Hepatocyte (in vitro differentiated cells): ENCODE data around the gene IRX4. TPM values are rescaled to one million over a fixed set of nuclear protein-coding genes. Genes with fewer than 3 reads are reported as not detected.

ENCODE experiments used
- DNase-seq: peaks from one replicate; pipeline ENCODE4 v3.0.0-alpha.2; 2016; ENCODE audit warnings: low spot score
- H2AFZ ChIP-seq: fragments of 200-600 bp; sonication (generic); 2 replicates; pipeline ENCODE4 v1.6.0; 2016; ENCODE audit warnings: antibody characterized with exemption, mild to moderate bottlenecking
- H3K27ac ChIP-seq: fragments of 200-600 bp; sonication (generic); 2 replicates; pipeline ENCODE4 v1.5.1; 2016; ENCODE audit warnings: mild to moderate bottlenecking
- H3K27me3 ChIP-seq: fragments of 200-600 bp; sonication (generic); 2 replicates; pipeline ENCODE4 v1.6.1; 2016
- H3K36me3 ChIP-seq: fragments of 200-600 bp; sonication (generic); replicated peaks from 2 replicates; pipeline ENCODE4 v1.5.1; 2016; ENCODE audit warnings: low read depth; ENCODE audit not compliant: insufficient read depth
- H3K4me1 ChIP-seq: fragments of 200-600 bp; sonication (generic); 2 replicates; pipeline ENCODE4 v1.5.1; 2016; ENCODE audit warnings: mild to moderate bottlenecking, moderate library complexity; ENCODE audit not compliant: insufficient read depth
- H3K4me2 ChIP-seq: fragments of 200-600 bp; sonication (generic); 2 replicates; pipeline ENCODE4 v1.6.0; 2016
- H3K4me3 ChIP-seq: fragments of 200-600 bp; sonication (generic); 2 replicates; pipeline ENCODE4 v1.5.1; 2016; ENCODE audit warnings: mild to moderate bottlenecking
- H3K79me2 ChIP-seq: fragments of 200-600 bp; sonication (generic); 2 replicates; pipeline ENCODE4 v1.6.0; 2017; ENCODE audit warnings: mild to moderate bottlenecking
- H3K9me2 ChIP-seq: fragments of 200-600 bp; sonication (generic); replicated peaks from 2 replicates; pipeline ENCODE4 v1.6.0; 2017; ENCODE audit warnings: mild to moderate bottlenecking; ENCODE audit not compliant: insufficient read depth
- H3K9me3 ChIP-seq: fragments of 200-600 bp; sonication (generic); 2 replicates; pipeline ENCODE4 v1.5.1; 2016; ENCODE audit warnings: low read depth, mild to moderate bottlenecking
- H4K20me1 ChIP-seq: fragments of 200-600 bp; sonication (generic); 2 replicates; pipeline ENCODE4 v1.6.0; 2016; ENCODE audit warnings: mild to moderate bottlenecking; ENCODE audit not compliant: insufficient read depth, poor library complexity, severe bottlenecking
- CTCF ChIP-seq: fragments of 200-600 bp; sonication (generic); IDR thresholded peaks from 2 replicates; pipeline ENCODE4 v1.5.1; 2016; ENCODE audit warnings: antibody characterized with exemption, mild to moderate bottlenecking; ENCODE audit not compliant: poor library complexity
- EZH2 ChIP-seq: fragments of 200-600 bp; sonication (generic); IDR thresholded peaks from 2 replicates; pipeline ENCODE4 v1.6.1; 2016; ENCODE audit warnings: antibody characterized with exemption, mild to moderate bottlenecking, borderline replicate concordance
- EZH2phosphoT487 ChIP-seq: fragments of 200-600 bp; sonication (generic); IDR thresholded peaks from one replicate; pipeline ENCODE4 v1.6.1; 2018; ENCODE audit warnings: antibody characterized with exemption, mild to moderate bottlenecking, low read depth, moderate library complexity; ENCODE audit not compliant: unreplicated experiment, severe bottlenecking
- WGBS: methylation state at CpG from one replicate; pipeline ENCODE4 v1.1.6; 2016; ENCODE audit warnings: low lambda C conversion rate; ENCODE audit errors: missing lambda C conversion rate; 5-methylcytosine and 5-hydroxymethylcytosine counted together
- polyA plus RNA-seq: library from polyadenylated mRNA; unstranded; fragments of >200 nt; fragmentation: Nextera tagmentation; extraction: Ambion mirVana; gene quantifications from 2 replicates; pipeline ENCODE4 v1.2.1, GENCODE V29; 2016
- total RNA-seq: library from RNA; depleted of rRNA; stranded (reverse); fragments of >200 nt; gene quantifications from 2 replicates; pipeline ENCODE4 v1.2.3, GENCODE V29; 2014

Gene IRX4
- total and polyA plus RNA-seq, 2 experiments from 2014 or later: not detected

GRCh38 chr5:1895739-1896420 is 13.2 kb upstream of the IRX4 start:
- Histone ChIP-seq H3K27me3 (peaks cover 62% of the 10 kb centered on the region), H3K4me3 (no peak overlapping the region), H3K9me3 (no peaks in the 10 kb centered on the region), H3K79me2 (no peaks in the 10 kb centered on the region), H3K4me2 (no peak overlapping the region), H3K36me3 (no peaks in the 10 kb centered on the region), H3K9me2 (no peaks in the 10 kb centered on the region), H3K4me1 (no peaks in the 10 kb centered on the region), H3K27ac (no peak overlapping the region), H4K20me1 (no peaks in the 10 kb centered on the region), H2AFZ (no peak overlapping the region)
- whole genome bisulfite sequencing: 86% methylated on average over 15 of the region's 15 CpGs
- DNase-seq: no peak
- TF ChIP-seq CTCF (no peak), EZH2 (no peak)

GRCh38 chr5:1894243-1894642 is 11.5 kb upstream of the IRX4 start:
- TF ChIP-seq EZH2phosphoT487 (no peak), CTCF (no peak), EZH2 (no peak)
- Histone ChIP-seq H3K4me1 (no peaks in the 10 kb centered on the region), H3K4me2 (no peak overlapping the region), H3K27me3 (peaks cover 77% of the 10 kb centered on the region), H2AFZ (no peak overlapping the region), H3K27ac (no peak overlapping the region), H3K9me3 (no peaks in the 10 kb centered on the region), H3K36me3 (no peaks in the 10 kb centered on the region), H3K4me3 (no peak overlapping the region), H3K79me2 (no peaks in the 10 kb centered on the region), H3K9me2 (no peaks in the 10 kb centered on the region), H4K20me1 (no peaks in the 10 kb centered on the region)
- DNase-seq: no peak
- 67% methylated on average over 8 of the region's 8 CpGs for WGBS

GRCh38 chr5:1893754-1894153 is 11.0 kb upstream of the IRX4 start:
- no peaks in the 10 kb centered on the region for H4K20me1 ChIP-seq
- DNase-seq: no peak
- WGBS: 87% methylated on average over 10 of the region's 10 CpGs
- no peak overlapping the region for H3K27ac ChIP-seq
- H3K9me3 ChIP-seq: no peaks in the 10 kb centered on the region
- no peaks in the 10 kb centered on the region for H3K9me2 ChIP-seq
- no peak overlapping the region for H3K4me3 ChIP-seq
- no peaks in the 10 kb centered on the region for H3K79me2 ChIP-seq
- H3K4me2 ChIP-seq: no peak overlapping the region
- H2AFZ ChIP-seq: no peak overlapping the region
- TF ChIP-seq EZH2phosphoT487 (no peak), EZH2 (no peak), CTCF (no peak)
- peaks cover 77% of the 10 kb centered on the region for H3K27me3 ChIP-seq
- no peaks in the 10 kb centered on the region for H3K4me1 ChIP-seq
- no peaks in the 10 kb centered on the region for H3K36me3 ChIP-seq
